ENCODE measurements around the gene MME.

Gene MME

DNA sequence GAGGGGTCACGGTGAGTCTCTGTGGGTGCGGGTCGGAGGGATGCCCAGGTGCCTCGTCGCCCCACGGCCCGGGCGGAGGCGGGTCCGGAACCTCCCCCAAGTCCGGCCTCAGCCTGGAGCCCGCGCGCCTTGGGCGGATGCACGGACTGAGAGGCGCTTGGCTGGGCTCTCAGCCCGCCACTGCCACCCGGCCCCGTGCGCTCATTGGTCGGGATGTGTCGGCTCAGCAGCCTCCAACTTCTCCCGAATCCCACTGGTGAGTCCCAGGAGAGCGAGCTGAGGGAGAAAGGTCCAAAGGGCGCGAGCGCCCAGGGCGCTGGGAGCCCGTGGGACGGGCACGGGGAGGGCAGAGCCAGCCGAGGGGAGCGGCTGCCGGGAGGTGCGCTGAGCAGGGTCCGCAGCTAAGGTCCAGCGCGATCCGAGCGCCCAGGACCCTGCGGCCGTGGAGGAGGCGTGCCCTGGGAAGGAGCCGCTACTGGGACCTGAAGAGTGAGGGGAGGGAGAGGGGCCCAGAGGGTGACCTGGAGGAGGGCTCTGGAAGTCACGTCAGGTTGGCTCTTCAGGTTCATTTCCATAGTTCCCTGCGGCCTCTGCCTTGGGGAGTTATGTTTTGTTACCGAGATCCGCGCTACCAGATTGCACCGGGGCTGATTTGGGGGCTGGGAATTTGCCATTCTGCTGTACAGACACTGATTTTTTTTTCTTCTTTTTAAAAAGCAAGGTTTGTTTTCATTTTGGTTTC is at the start of gene MME:
TSS of gene MME (plus strand) at position 574 of the 742 bp plus-strand sequence. CDS start 3,849 bp downstream, outside the sequence.
- DNase-seq, result no peak

DNA sequence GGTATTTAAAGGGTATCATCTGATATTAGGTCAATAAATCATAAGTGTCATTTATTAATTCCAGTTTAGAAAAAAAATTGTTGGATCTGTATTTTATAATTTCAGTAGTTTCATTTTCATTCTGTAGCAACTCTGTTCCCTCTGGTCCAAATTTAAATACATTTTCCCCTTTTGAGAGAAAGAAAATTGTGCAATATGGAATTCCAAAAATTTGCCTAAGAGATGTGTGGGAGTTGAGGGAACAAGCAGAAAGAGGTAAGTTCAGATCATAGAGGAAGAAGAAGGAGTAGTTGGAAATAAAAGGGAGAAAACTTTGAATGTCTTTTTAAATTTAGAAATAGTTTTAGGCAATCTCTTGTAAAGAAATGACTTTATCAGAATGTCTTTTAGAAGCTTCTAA is 48.9 kb upstream of the MME start:
- no peak for DNase-seq

DNA sequence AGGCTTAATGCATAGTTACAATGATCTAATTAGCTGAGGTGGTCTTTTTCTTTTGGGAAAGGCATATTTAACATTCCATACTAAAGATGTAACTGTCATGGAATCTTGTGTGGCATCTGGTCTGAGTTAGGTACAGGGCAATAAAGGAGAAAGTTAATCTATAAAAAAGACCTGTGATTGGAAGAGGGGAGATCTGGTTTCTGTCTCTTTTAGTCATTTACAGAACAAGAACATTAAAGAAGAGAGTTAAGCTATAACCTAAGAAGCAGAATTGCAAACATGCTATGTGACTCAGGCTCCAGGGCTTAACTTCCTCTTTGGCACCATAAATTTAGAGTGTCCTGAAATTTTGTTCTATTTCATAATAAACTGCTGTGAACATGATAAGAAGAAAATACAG is 47.2 kb upstream of the MME start:
- no peak for DNase-seq

DNA sequence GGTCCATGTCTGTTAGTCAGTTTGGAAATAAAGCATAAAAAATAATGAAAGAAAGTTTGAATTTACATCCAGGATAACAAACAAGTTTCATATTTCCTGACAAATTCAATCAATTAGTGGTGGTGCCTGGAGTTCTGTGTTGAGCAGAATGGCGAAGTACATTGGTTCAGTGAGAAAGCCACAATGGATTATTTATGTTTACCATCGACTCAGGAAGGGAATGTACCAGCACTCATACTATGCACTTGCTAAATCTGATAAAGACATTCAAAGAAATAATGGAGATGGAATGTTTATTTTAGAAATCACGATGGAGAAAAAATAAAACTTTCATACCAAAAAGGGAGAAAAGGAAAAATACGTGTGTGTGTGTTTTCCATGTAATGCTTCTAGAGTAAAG is 45.3 kb upstream of the MME start:
- DNase-seq, result no peak

DNA sequence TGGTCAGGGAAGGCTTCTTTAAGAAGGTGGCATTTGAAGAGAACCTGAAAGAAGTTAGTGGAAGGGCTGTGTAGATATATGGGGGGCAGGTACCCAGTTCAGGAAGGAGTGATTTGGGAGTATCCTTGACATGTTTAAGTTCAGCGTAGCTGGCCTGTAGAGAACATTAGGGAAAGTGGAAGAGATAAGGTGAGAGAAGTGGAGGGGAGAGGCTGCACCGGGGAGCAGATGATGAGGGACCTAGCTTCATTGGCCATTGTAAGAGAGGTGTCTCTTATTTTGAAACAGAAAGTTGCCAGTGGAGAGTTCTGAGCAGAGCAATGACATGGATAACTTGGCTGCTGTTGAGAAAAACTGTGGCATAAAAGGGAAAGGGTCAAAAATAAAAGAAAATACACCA is 44.6 kb upstream of the MME start:
- no peak for DNase-seq

DNA sequence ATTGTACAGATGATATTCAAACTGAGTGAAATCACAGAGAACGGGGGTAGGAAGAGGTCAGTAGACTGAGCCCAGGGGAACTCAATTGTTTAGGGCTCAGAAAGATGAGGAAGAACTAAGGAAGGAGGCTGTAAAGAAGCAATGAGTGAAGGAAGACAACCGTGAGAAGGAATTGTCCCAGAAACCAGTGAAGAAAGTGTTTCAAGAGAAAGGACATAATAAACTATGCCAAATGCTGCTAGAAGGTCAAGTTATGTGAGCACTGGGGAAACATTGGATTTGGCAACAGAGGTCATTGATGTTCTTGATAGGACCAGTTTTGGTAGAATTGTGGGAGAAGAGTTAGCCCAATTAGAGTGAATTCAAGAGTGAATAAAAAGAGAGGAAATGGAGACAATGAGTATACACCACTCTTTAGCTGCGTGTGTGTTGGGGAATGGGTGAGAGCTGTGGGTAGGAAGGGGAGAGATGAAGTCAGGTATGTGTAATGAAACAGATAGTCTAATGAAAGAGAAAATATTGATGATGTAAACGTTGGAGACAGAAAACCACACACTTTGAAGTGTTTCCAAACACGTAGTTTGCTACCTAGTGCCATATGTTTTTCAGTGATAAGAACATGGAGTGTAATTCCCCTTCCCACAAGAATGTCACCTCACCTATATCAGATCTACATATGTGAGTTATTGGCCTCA is 42.5 kb upstream of the MME start:
- no peak for DNase-seq

DNA sequence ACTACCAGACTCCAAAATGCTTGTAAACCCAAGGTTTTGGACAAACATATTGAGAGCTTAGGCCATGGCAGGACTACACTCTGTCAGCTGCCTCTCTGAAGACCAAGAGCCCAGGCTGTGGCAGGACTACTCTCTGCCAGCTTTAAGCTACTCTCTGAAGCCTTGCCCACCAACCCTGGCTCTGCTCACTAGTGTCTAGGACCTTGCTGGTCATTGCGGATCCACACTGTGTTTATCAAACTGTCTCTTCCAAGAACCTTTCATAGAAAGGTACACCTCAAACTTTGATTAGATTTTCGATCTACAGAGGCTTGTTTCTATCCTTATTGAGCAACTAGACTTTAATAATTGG is 41.9 kb upstream of the MME start:
- no peak for DNase-seq

DNA sequence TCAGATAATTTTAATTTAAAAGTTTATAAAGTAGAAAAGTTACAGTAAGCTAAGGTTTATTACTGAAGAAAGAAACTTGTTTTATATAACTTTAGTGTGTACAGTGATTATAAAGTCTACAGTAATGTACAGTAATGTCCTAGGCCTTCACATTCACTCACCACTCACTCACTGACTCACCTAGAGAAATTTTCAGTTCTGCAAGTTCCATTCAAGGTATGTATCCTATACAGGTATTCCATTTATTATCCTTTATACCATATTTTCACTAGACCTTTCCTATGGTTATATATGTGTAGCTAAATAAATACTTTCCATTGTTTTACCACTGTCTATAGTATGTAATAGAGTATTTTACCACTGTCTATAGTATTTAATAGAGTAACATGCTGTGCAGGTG is 33.2 kb upstream of the MME start:
- no peak for DNase-seq

DNA sequence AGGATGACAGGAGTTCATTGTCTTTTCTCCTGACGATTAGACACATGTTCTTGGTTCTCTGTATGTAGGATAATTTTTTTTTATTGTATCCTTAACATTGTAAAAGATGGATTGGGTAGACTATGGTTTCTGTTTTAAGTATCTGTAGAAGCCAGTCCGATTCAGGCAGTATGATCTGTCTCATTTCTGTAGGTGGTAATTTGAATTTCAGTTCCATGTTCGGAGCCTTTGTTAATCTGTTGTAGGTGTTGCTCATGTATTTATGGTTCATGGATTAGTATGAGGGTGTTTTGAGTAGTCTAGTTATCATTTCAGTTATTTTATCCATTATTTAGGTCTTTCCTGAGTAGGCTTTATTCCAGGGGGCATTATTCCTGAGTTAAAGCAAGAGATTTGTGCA is 32.4 kb upstream of the MME start:
- no peak for DNase-seq

DNA sequence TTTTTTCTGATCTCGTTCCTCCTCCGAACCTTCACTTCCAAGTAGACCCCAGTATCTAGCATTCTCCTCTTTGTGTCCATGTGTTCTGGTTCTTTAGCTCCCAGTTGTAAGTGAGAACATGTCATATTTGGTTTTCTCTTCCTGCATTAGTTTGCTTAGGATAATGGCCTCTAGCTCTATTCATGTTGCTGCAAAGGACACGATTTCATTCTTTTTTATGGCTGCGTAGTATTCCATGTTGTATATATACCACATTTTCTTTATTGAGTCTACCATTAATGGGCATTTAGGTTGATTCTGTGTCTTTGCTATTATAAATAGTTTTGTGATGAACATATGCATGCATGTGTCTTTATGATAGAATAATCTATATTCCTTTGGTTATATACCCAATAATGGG is 30.2 kb upstream of the MME start:
- no peak for DNase-seq

DNA sequence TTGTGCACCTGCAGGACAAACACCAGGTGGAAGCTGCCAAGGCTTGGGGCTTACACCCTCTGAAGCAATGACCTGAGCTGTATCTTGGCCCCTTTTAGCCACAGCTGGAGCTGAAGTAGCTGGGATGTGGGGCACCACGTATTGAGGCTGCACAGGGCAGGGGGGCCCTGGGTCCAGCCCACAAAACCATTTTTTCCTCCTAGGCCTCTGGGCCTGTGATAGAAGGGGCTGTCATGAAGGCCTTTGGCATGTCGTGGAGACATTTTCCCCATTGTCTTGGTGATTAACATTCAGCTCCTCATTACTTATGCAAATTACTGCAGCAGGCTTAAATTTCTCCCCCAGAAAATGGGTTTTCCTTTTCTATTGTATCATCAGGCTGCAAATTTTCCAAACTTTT is 27.6 kb upstream of the MME start:
- DNase-seq, result no peak

DNA sequence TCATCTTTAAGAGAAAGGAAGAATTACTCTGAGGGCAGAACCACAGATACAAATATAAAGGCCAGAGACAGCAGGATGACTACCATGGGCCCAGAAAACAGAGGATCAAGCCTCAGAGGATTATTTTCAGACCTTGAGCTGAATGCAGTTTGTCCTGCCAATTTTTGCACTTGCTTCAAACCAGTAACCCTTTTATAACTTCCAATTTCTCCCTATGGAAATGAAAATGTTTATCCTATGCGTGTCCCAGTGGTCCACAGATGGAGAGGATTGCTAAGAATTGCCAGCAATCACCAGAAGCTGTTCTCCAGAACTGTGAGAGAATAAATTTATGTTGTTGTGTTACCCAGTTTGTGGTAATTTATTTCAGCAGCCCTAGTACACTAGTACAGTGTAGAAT is 26.4 kb upstream of the MME start:
- DNase-seq, result no peak

DNA sequence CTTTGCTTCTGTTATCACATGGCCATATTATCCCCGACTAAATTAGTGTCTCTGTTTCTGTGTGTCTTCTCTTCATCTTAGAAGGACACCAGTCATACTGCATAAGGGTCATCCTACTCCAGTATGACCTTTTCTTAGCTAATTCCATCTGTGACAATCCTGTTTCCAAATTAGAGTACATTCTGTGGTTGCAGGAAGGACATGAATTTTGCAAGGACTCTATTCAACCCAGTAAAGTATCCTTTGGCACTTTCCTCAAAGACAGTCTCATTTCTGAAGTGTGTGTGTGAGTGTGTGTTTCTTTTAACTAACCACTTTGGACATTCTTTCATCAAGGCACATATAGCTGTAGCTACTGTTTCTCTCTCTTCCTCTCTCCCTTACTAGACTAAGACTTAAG is 15.2 kb upstream of the MME start:
- no peak for DNase-seq

DNA sequence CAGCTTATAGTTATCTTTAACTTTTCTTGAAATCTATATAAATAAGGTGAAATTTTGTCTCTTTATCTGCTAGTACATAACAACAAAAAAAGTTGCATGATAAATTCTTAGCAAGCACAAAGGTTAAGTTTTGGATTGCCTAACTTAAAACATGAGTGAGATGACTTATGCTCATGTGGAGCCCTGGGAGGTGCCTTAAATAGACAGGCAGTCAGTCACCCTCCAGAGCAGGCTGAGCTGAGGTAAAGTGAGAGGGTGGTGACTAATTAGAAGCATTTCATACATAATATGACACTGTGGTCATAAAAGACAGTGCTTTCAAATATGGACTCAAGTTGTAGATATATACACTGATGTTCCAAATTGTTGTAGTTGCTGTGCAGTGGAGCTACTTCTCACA is 14.6 kb upstream of the MME start:
- DNase-seq, result no peak

DNA sequence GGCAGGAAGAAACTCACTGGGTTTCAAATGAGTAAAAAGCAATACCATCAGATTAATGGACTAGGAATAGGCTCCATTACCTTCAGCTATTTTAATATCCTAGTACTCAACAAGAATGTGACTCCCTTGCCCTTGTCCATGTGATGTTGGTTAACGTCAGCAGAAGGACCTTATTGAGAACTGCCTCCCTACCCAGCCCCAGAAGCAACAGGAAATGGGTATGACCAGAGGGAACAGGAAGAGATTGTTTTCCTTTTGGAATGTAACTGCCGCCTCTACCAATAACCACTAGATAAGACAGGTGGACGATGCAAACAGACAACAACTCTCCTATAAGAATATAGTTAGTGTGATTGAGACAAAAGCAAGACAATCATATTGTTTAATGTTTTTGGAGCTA is 10.4 kb upstream of the MME start:
- no peak for DNase-seq

DNA sequence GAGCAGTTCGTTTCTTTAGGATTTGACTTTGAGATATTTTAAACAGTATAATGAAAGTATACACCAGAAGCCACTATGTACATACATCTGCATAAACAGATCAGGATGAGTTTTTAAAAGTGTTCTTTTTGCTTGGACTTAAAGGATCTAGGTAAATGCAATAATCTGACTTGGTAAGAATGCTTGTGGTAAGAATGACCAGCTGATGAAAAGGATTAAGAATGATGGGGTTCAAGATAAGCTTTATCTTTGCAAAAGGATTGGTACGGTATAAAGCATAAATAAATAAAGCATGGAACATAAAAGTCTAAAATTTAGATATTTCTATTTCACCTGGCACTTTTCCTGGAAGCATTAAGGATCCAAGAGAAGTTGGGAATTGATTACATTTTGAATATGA is 9.8 kb upstream of the MME start:
- DNase-seq, result no peak

DNA sequence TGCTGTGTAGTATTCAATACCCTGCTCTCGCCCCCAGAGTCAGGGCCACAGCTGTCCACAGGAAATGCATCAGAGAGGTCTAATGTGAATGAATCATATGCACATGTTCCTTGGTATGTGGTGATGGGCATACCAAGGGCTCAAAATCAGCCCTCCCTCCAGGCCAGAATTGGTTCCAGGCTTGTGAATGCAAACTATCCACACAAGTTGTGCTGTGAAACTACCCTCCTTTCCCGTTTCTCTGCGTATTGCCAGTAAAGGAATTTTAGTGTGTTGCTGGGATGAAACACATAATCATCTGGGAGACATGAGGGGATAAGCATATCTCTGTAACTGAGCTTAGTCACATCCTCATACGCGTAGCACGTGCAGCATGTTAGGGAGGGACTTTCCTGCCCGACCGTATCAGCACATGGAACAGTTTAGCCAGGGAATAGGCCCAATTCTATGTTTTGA is 9.2 kb upstream of the MME start:
- no peak for DNase-seq

DNA sequence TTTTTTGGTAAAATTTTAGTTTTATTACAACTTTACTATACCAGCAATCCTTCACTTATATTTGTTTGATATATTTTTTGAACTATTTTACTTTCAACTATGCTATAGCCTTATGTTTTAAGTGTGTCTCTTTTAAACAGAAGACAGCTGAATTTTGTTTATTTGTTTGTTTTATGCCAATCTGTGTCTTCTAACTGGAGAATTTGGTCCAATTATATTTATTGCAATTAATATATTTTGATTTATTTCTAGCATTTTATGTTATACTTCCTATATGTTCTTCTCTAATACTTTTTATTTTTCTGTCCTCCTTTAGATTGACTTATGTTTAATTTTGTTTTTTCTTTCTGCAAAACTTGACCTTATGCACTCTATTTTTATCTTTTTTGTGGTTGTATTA is 4.9 kb upstream of the MME start:
- no peak for DNase-seq

DNA sequence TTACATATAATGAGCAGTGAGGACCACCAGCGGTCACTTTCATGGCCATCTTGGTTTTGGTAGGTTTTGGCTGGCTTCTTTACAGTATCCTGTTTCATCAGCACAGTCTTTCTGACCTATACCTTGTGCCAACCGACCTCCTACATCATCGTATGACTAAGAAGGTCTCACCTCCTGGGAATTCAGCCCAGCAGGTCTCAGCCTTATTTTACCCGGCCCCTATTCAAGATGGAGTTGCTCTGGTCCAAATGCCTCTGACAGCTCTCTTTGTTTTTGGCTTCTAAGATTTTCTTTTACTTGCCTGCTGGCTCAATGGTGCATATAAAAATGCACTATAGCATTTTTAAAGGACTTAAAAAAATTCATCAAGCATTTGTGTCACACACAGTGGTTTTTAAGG is 3.2 kb upstream of the MME start:
- no peak for DNase-seq

DNA sequence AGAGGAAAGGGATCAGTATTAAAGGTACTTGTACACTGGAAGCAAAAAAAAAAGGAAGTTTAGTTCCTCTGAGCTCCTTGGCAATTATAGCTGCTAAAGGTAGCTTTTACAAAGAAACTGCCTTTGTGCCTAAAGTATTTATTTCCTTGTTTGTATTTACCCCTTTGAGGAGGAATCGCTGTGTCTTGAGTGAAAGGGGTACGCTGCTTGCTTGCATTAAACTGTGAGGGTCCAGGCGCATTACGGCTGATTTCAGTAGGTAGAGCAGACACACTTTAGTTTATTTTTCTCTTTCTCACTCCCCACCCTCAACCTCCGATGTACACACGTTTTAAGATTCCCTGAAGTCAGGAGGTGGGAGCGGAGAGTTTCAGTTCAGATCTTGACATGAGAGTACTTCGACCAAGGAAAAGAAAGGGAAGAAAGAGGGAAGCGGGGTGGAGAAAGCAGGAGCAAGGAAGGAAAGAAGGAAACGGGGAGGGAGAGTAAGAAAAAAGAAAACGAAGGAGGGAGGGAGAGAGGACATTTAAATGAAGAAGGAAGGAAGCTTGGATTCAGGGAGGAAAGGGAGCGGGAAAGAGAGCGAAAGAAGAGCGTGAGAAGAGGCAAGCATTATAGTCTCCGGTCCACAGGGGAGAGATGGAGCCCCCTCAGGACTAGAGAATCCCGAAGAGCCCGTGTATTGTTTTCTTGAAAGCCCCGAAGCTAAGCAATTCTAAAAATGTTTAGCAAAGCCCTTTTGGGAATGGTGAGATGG is 1.2 kb upstream of the MME start:
- no peak for DNase-seq

DNA sequence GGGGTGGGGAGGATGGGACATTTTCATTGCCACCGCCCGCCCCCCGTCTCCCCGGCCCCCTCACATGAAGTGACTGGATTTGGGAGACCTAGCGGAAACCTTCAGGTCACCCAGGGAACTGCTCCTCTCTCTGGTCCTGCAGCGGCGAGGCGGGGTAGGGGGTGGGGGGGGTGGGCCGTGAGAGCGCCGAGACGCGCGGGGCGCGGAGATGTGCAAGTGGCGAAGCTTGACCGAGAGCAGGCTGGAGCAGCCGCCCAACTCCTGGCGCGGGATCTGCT is 712 bp upstream of the MME start:
- DNase-seq, result no peak

DNA sequence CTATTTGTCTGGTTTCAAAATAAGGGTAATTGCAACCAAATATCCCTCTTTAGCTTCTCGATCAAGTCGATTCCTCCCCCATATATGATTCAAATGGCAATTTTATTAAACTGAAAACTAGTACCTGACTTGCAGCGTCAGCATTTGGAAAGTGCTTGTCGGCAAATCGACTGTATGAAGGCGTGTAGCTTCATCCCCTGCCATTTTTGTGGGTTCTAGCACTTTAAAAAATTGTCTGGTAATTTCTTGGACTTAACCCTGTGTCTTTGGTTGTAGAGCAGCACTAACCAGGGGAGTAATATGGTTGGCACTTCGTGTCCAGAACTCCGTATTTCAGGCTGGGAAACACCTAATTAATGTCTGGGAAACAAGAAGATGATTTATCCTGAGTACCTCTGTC is 573 bp downstream of the MME start:
- no peak for DNase-seq

DNA sequence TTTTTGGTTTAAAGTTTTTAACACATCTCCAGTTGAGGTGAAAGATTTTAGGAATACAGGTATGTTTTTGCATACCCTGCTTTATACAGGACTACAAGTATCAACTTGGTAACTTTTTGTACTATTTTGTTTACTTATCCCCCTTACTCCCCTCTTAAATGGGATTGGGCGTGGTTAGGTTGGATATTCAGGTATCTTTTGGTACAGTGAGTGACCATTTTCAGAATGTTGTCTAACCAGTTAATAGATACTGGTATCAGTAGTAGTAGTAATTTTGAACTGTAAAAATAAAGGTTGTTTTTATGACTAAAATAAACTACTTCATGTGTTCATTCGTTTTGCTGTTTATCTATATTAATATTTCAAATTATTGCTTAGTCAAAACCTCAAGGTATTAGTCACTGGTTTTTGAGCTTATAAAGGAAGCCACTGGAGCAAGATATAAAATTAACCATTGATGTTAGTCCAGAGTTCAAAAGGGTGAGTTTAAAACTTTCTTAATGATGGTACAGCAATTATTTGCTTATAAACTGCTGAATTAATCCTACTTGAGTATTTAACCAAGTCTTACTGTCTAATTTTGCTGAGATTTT is 3.3 kb downstream of the MME start:
- DNase-seq, result no peak

DNA sequence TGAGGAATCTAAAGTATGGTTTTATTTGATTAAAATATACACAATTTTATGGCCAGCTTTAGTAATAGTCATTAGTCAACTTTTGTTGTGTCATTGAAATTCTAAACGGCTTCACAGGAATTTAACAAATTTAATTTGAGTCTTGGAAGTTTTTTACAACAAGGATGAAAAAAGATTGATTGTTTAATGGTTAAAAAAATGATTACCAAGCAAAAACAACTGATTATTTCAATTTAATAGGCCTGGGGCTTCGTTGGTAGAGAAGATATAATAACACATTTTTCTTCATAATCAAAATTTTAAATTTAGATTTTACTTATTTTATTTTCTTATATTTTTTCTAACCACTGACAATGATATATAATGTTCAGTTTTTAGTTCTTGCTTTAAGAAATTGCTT is 4.4 kb downstream of the MME start:
- DNase-seq, result no peak

All from NCI-H2227 treated with DMSO at 0.1 percent for 48 hours (cell line).